T-cell (primary cell): ENCODE results near the gene SKP2. TPM values are rescaled to one million over a fixed set of nuclear protein-coding genes. Genes with fewer than 3 reads are reported as not detected.
"Not testable (repeated sequence)": the region's sequence is repeated elsewhere in the genome, so short reads cannot be mapped to it uniquely, and the experiment has no call there.

ENCODE experiments used
- ATAC-seq, 4 experiments: fragments of 200-7000 bp in 3 of 4; fragments of 150-1000 bp in 1 of 4; cut with Tn5 transposase; replicated peaks in 1 of 4; 1 replicate in 3 of 4; 2 replicates in 1 of 4; pipeline ENCODE4 v1.10.0; 2021; ENCODE audit warnings: moderate library complexity in 3 of 4, mild to moderate bottlenecking in 2 of 4, moderate number of reproducible peaks in 1 of 4
- CTCF ChIA-PET, 2 donors: fragments of 300-600 bp; sonication (Branson Sonifier 250); formaldehyde crosslinking; loops; one replicate each; lab custom pipeline; 2022; ENCODE audit warnings: antibody characterized with exemption in 2 of 2; lab: Charles Lee
- POLR2A ChIA-PET, 2 donors: fragments of 300-600 bp; sonication (Branson Sonifier 250); formaldehyde crosslinking; loops; one replicate each; lab custom pipeline; 2022; ENCODE audit warnings: antibody characterized with exemption in 2 of 2; lab: Charles Lee
- DNase-seq, 35 experiments: peaks; one replicate each; pipeline versions ENCODE4 v3.0.0 to v3.0.0-alpha.2; 2013 to 2023
- H3K27ac ChIP-seq: one replicate; pipeline ENCODE4 v1.5.1; 2013; ENCODE audit warnings: low read length
- H3K27me3 ChIP-seq, 2 experiments: replicated peaks in 1 of 2; 1 replicate in 1 of 2; 2 replicates in 1 of 2; pipeline versions ENCODE4 v1.6.1 to v1.7.0; 2013; ENCODE audit warnings: low read length in 1 of 2, mixed read lengths in 1 of 2; ENCODE audit not compliant: control insufficient read depth in 2 of 2, insufficient read depth in 2 of 2; ENCODE audit errors: extremely low read depth in 1 of 2
- H3K36me3 ChIP-seq, 2 donors: 1 replicate in 1 of 2; 2 replicates in 1 of 2; pipeline versions ENCODE4 v1.6.1 to v1.7.0; 2013; ENCODE audit warnings: low read length in 1 of 2; ENCODE audit not compliant: control insufficient read depth in 2 of 2, insufficient read depth in 1 of 2; ENCODE audit errors: extremely low read depth in 1 of 2
- H3K4me1 ChIP-seq, 2 experiments: 1 replicate in 1 of 2; 2 replicates in 1 of 2; pipeline versions ENCODE4 v1.6.1 to v1.7.0; 2013; ENCODE audit warnings: low read length in 2 of 2, mixed read lengths in 1 of 2; ENCODE audit not compliant: insufficient read depth in 2 of 2, control insufficient read depth in 1 of 2; ENCODE audit errors: extremely low read depth in 1 of 2
- H3K4me3 ChIP-seq, 2 donors: 1 replicate in 1 of 2; 2 replicates in 1 of 2; pipeline versions ENCODE4 v1.5.1 to v1.7.0; 2013; ENCODE audit warnings: mild to moderate bottlenecking in 2 of 2, low read length in 1 of 2, moderate library complexity in 1 of 2; ENCODE audit not compliant: control insufficient read depth in 1 of 2; ENCODE audit errors: extremely low read depth in 1 of 2
- H3K9me3 ChIP-seq: 2 replicates; pipeline ENCODE4 v1.7.0; 2013
- H3K27ac Mint-ChIP-seq, 2 donors: one replicate each; pipeline ENCODE4 v1.8.0; 2020 to 2021; ENCODE audit warnings: mild to moderate bottlenecking in 2 of 2, mixed read lengths in 2 of 2
- H3K27me3 Mint-ChIP-seq, 2 donors: one replicate each; pipeline ENCODE4 v1.8.0; 2021 to 2022; ENCODE audit warnings: mixed read lengths in 2 of 2
- H3K36me3 Mint-ChIP-seq: one replicate; pipeline ENCODE4 v1.8.0; 2021; ENCODE audit warnings: mixed read lengths
- H3K4me1 Mint-ChIP-seq, 3 donors: one replicate each; pipeline ENCODE4 v1.8.0; 2020 to 2022; ENCODE audit warnings: mixed read lengths in 3 of 3, mild to moderate bottlenecking in 1 of 3
- H3K4me3 Mint-ChIP-seq, 3 donors: one replicate each; pipeline ENCODE4 v1.8.0; 2020 to 2022; ENCODE audit warnings: mild to moderate bottlenecking in 3 of 3, mixed read lengths in 3 of 3, moderate library complexity in 3 of 3
- H3K9me3 Mint-ChIP-seq, 3 donors: one replicate each; pipeline ENCODE4 v1.8.0; 2020 to 2022; ENCODE audit warnings: mixed read lengths in 3 of 3
- WGBS: methylation state at CpG from one replicate; pipeline ENCODE4 v1.1.5; 2013; ENCODE audit warnings: missing lambda C conversion rate; ENCODE audit not compliant: insufficient coverage; 5-methylcytosine and 5-hydroxymethylcytosine counted together
- total RNA-seq, 35 experiments: library from RNA in 6 of 35; stranded (reverse) in 6 of 35; fragments of 120-200 nt in 1 of 35; gene quantifications; one replicate each; pipeline versions ENCODE4 v1.2.1 to v1.2.4 and lab custom pipeline; 2013 to 2026

SKP2 gene
- total RNA-seq, 5 donors from 2014 or later (not counting 1 experiment from before 2014, with no cell fraction given): 12.8 to 26.0 (median 19.6) TPM

DNA sequence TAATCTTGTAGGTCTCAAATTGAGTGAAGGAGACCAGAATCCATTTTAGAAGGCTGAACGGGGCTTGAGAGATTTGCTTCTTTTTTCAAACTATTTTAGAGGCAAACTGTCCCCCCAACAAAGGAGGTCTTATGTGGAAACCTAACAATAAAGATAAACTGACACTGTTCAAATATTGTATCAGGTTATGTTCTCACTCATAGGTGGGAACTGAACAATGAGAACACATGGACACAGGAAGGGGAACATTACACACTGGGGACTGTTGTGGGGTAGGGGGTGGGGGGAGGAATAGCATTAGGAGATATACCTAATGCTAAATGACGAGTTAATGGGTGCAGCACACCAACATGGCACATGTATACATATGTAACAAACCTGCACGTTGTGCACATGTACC, 46.9 kb downstream of the SKP2 start:
- CTCF ChIA-PET, DNase-seq, H3K4me1 ChIP-seq, H3K27me3 Mint-ChIP-seq, H3K4me1 Mint-ChIP-seq, H3K27ac Mint-ChIP-seq, H3K9me3 ChIP-seq, H3K4me3 Mint-ChIP-seq, ATAC-seq, H3K9me3 Mint-ChIP-seq, H3K4me3 ChIP-seq, H3K27ac ChIP-seq, H3K27me3 ChIP-seq: not testable (repeated sequence)
- H3K36me3 Mint-ChIP-seq: peaks cover 47% of the 10 kb centered on the region
- POLR2A ChIA-PET: interaction anchor here in 1 of 2 donors (0.5 kb wide), 1 partner anchor 9 kb away, joined by 4 read pairs; no protein-coding TSS in a partner anchor
- no CpG with 5 or more reads among the region's 3 CpGs for WGBS
- peaks cover 4 to 42% of the 10 kb centered on the region in 2 donors for H3K36me3 ChIP-seq

DNA sequence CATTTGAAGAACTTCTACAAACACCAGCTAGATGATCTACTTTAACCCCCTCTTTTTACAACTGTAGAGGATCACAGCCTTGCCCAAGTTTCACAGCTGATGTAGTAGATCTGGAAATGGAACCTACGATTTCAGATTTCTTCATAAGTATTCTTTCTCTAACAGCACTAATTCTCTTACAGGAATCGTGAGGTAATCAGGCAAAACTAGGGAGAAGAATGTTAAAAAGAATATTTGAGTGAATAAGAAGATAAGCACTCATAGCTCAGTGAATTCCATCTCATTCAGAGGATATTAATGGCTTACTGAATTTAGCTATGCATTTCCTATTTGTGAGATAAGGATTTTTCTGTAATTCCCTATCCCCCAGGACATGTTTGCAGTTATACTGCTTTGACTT, 47.7 kb downstream of the SKP2 start:
- H3K4me1 ChIP-seq: no peaks in the 10 kb centered on the region
- no peak overlapping the region for H3K4me3 ChIP-seq
- H3K36me3 ChIP-seq: peaks cover 4 to 42% of the 10 kb centered on the region in 2 donors
- POLR2A ChIA-PET: no interaction called here
- Mint-ChIP-seq H3K27ac (no peak overlapping the region), H3K27me3 (no peaks in the 10 kb centered on the region), H3K9me3 (no peaks in the 10 kb centered on the region), H3K4me1 (no peaks in the 10 kb centered on the region), H3K4me3 (no peak overlapping the region), H3K36me3 (peaks cover 46% of the 10 kb centered on the region)
- no CpG with 5 or more reads among the region's 2 CpGs for WGBS
- no peak for DNase-seq
- ATAC-seq: no peak
- H3K27ac ChIP-seq: no peak overlapping the region
- no peaks in the 10 kb centered on the region for H3K27me3 ChIP-seq
- CTCF ChIA-PET: no interaction called here
- H3K9me3 ChIP-seq: no peaks in the 10 kb centered on the region

DNA sequence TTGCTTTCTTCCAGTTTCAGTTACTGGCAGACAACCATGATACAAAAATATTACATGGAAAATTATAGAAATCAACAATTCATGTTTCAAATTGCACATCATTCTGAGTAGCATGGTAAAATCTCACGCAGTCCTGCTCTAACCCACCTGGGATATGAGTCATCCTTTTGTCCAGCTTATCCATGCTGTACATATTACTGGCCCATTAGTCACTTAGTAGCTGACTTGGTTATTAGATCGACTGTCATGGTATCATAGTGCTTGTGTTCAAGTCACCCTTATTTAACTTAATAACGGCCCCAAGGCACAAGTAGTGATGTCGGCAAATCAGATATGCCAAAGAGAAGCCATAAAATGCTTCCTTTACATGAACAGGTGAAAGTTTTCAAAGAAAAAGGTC, 48.6 kb downstream of the SKP2 start:
- Mint-ChIP-seq H3K4me3 (no peak overlapping the region), H3K9me3 (no peaks in the 10 kb centered on the region), H3K27me3 (no peaks in the 10 kb centered on the region), H3K4me1 (no peaks in the 10 kb centered on the region), H3K36me3 (peaks cover 46% of the 10 kb centered on the region), H3K27ac (no peak overlapping the region)
- ChIA-PET CTCF (no interaction called here), POLR2A (no interaction called here)
- no peak for DNase-seq
- H3K27ac ChIP-seq: no peak overlapping the region
- H3K9me3 ChIP-seq: no peaks in the 10 kb centered on the region
- ATAC-seq: no peak
- no peaks in the 10 kb centered on the region for H3K4me1 ChIP-seq
- H3K36me3 ChIP-seq: peaks cover 4 to 37% of the 10 kb centered on the region in 2 donors
- WGBS: 100% methylated on average over 1 of the region's 4 CpGs
- H3K27me3 ChIP-seq: no peaks in the 10 kb centered on the region
- no peak overlapping the region for H3K4me3 ChIP-seq

DNA sequence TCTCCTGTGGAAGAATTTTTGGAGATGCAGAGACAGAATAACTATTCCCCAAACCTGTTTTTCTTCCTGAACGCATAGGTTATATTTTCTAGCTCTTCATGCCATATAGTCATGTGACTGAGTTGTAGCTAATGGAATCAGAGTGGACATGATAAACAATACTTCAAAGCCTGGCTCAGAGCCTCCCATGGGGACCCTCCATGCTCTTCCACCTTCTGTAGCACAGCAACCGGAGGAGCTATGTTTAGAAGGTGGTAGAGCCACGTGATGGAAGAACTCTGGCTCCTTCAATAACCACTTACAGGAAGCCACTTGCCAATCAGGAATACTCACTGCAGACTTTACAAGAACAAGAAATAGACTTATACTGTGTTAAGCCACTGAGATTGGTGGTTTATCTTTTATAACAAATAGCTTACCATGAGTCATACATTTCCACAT, 50.6 kb downstream of the SKP2 start:
- no peak for DNase-seq
- H3K9me3 Mint-ChIP-seq: no peaks in the 10 kb centered on the region
- no peaks in the 10 kb centered on the region for H3K9me3 ChIP-seq
- CTCF ChIA-PET: no interaction called here
- no peak overlapping the region for H3K4me3 Mint-ChIP-seq
- no peaks in the 10 kb centered on the region for H3K27me3 Mint-ChIP-seq
- no peak overlapping the region for H3K27ac ChIP-seq
- no peak overlapping the region for H3K27ac Mint-ChIP-seq
- H3K27me3 ChIP-seq: no peaks in the 10 kb centered on the region
- no peaks in the 10 kb centered on the region for H3K4me1 Mint-ChIP-seq
- ATAC-seq: no peak
- no peak overlapping the region for H3K4me3 ChIP-seq
- peaks cover 4 to 35% of the 10 kb centered on the region in 2 donors for H3K36me3 ChIP-seq
- H3K4me1 ChIP-seq: no peaks in the 10 kb centered on the region
- POLR2A ChIA-PET: no interaction called here
- H3K36me3 Mint-ChIP-seq: peaks cover 46% of the 10 kb centered on the region
- no CpG with 5 or more reads among the region's 3 CpGs for WGBS

DNA sequence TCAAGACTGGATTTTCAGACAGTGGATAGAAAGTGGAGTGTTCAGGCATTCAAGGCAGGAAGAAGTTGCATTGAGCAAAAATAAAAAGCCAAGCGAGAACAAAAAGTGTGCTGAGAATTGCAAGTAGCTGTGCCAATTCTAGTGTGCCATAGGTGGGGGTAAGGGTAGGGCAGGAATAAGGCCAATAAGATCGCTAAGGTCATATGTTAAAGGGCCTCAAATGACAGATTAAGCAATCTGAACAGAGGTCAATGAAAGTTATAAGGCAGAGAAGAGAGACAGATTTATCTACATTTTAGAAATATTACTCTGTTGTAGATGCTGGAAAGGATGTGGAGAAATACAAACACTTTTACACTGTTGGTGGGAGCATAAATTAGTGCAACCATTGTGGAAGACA, 53.4 kb downstream of the SKP2 start:
- no peaks in the 10 kb centered on the region for H3K9me3 ChIP-seq

DNA sequence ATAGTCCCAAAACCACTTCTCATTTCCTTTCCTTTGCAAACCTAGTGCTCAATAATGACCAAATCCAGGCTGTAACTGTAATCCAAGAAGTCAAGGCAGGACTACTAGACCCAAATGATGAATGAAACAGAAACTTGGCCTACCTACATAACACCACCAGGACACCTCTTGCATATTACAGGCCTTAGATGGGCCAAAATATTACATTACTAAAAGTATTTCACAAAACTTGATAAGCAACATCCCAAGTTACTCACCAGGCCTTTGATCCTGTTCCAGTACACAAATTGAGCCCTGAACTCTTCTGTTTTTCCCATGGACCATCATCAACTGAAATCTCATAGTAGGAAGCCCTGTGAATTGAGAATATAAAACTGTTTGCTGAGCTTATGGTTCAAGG, 55.0 kb downstream of the SKP2 start:
- Histone ChIP-seq H3K4me3 (no peak overlapping the region), H3K9me3 (no peaks in the 10 kb centered on the region), H3K4me1 (no peaks in the 10 kb centered on the region), H3K27me3 (no peaks in the 10 kb centered on the region), H3K36me3 (peaks cover 4 to 19% of the 10 kb centered on the region in 2 donors), H3K27ac (no peak overlapping the region)
- no peak overlapping the region for H3K27ac Mint-ChIP-seq
- DNase-seq: no peak
- H3K4me1 Mint-ChIP-seq: no peaks in the 10 kb centered on the region
- ChIA-PET POLR2A (no interaction called here), CTCF (interaction anchor here in 1 of 2 donors (0.9 to 1.1 kb wide), 2 partner anchors 11 to 72 kb away, joined by 3 read pairs; no protein-coding TSS in a partner anchor)
- no peak overlapping the region for H3K4me3 Mint-ChIP-seq
- H3K27me3 Mint-ChIP-seq: no peaks in the 10 kb centered on the region
- H3K36me3 Mint-ChIP-seq: peaks cover 45% of the 10 kb centered on the region
- ATAC-seq: no peak
- no peaks in the 10 kb centered on the region for H3K9me3 Mint-ChIP-seq

More for the DNA sequence above, 53.4 kb downstream of the SKP2 start:
- peaks cover 46% of the 10 kb centered on the region for H3K36me3 Mint-ChIP-seq
- no peaks in the 10 kb centered on the region for H3K4me1 Mint-ChIP-seq
- H3K4me3 Mint-ChIP-seq: no peak overlapping the region
- no peak overlapping the region for H3K4me3 ChIP-seq
- ATAC-seq: no peak
- H3K27ac ChIP-seq: no peak overlapping the region
- H3K9me3 Mint-ChIP-seq: no peaks in the 10 kb centered on the region
- H3K27me3 ChIP-seq: no peaks in the 10 kb centered on the region
- CTCF ChIA-PET: interaction anchor here in 1 of 2 donors (0.7 kb wide), 1 partner anchor 52 kb away, joined by 3 read pairs; no protein-coding TSS in a partner anchor
- WGBS: 100% methylated on average over 2 of the region's 2 CpGs
- no peak for DNase-seq
- H3K4me1 ChIP-seq: no peaks in the 10 kb centered on the region
- peaks cover 4 to 26% of the 10 kb centered on the region in 2 donors for H3K36me3 ChIP-seq
- no peaks in the 10 kb centered on the region for H3K27me3 Mint-ChIP-seq
- no peak overlapping the region for H3K27ac Mint-ChIP-seq
- POLR2A ChIA-PET: no interaction called here

DNA sequence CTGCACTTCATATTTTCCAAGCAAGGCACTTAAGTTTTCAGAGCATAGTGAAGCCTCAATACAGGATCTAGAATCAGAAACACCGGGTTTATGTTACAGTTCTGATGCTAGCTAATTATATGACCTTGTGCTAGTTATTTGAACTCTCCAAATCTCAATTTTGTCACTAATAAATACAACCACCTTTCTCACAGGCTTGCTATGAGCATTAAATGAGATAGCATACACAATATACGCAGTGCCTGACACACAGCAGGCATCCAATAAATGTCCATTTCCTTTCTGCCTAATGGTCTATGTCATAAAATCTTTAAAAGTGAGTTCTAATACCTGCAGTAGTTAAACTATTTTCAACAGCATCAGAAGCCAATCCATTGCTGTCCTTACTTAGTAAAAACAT, 56.9 kb downstream of the SKP2 start:
- ChIA-PET CTCF (no interaction called here), POLR2A (no interaction called here)
- Mint-ChIP-seq H3K27me3 (no peaks in the 10 kb centered on the region), H3K27ac (no peak overlapping the region), H3K9me3 (no peaks in the 10 kb centered on the region), H3K36me3 (peaks cover 46% of the 10 kb centered on the region), H3K4me1 (no peaks in the 10 kb centered on the region), H3K4me3 (no peak overlapping the region)
- WGBS: 100% methylated on average over 1 of the region's 2 CpGs
- Histone ChIP-seq H3K4me3 (no peak overlapping the region), H3K36me3 (peaks cover 0 to 18% of the 10 kb centered on the region in 2 donors), H3K4me1 (no peaks in the 10 kb centered on the region), H3K27me3 (no peaks in the 10 kb centered on the region), H3K27ac (no peak overlapping the region), H3K9me3 (no peaks in the 10 kb centered on the region)
- ATAC-seq (no peak), DNase-seq (no peak)
